SK-N-SH (cell line): ENCODE results near the gene CHFR. TPM values are rescaled to one million over a fixed set of nuclear protein-coding genes. Genes with fewer than 3 reads are reported as not detected.
"Not testable (repeated sequence)": the region's sequence is repeated elsewhere in the genome, so short reads cannot be mapped to it uniquely, and the experiment has no call there.

ENCODE experiments used
- CTCF ChIA-PET: fragments of 300-600, 350-600 bp; formaldehyde crosslinking; extraction: SDS; loops from one replicate; lab custom pipeline; 2021; lab: Yijun Ruan, JAX
- POLR2A ChIA-PET: fragments of 350-600 bp; sonication (Branson Sonifier 250); formaldehyde crosslinking; extraction: SDS; loops from one replicate; lab custom pipeline; 2020; ENCODE audit warnings: antibody characterized with exemption, inconsistent platforms; lab: Yijun Ruan, JAX
- DNase-seq: peaks from one replicate; pipeline ENCODE4 v3.0.0; 2012
- H2AFZ ChIP-seq: fragments of 200-600 bp; sonication (generic); 2 replicates; pipeline ENCODE4 v1.8.1; 2016; ENCODE audit warnings: antibody characterized with exemption, mild to moderate bottlenecking, low read depth
- H3F3A ChIP-seq: fragments of 200-600 bp; sonication (generic); replicated peaks from 2 replicates; pipeline ENCODE3; 2016; ENCODE audit warnings: antibody characterized with exemption, mild to moderate bottlenecking; ENCODE audit not compliant: insufficient read depth
- H3K27ac ChIP-seq, 2 experiments: fragments of 200-500 bp in 1 of 2; fragments of 200-600 bp in 1 of 2; sonication (Bioruptor generic) in 1 of 2; sonication (generic), shearing (Covaris generic) in 1 of 2; 2 replicates each; pipeline versions ENCODE4 v1.5.1 to v1.6.1; 2014 to 2016; ENCODE audit warnings: low read depth in 2 of 2, inconsistent platforms in 1 of 2, low read length in 1 of 2, mild to moderate bottlenecking in 1 of 2, mixed read lengths in 1 of 2
- H3K27me3 ChIP-seq: fragments of 200-600 bp; sonication (generic), shearing (Covaris generic); 2 replicates; pipeline ENCODE4 v1.6.1; 2016; ENCODE audit warnings: mixed run types; ENCODE audit not compliant: insufficient read depth
- H3K36me3 ChIP-seq, 2 experiments: fragments of 200-500 bp in 1 of 2; fragments of 200-600 bp in 1 of 2; sonication (Bioruptor generic) in 1 of 2; sonication (generic) in 1 of 2; replicated peaks in 1 of 2; 2 replicates each; pipeline versions ENCODE3 to v1.5.1; 2014 to 2016; ENCODE audit warnings: low read length in 1 of 2, mild to moderate bottlenecking in 1 of 2; ENCODE audit not compliant: insufficient read depth in 2 of 2, control insufficient read depth in 1 of 2
- H3K4me1 ChIP-seq, 2 experiments: fragments of 200-500 bp in 1 of 2; fragments of 200-600 bp in 1 of 2; sonication (Bioruptor generic) in 1 of 2; sonication (generic), shearing (Covaris generic) in 1 of 2; 2 replicates each; pipeline versions ENCODE4 v1.5.1 to v1.6.1; 2014 to 2016; ENCODE audit warnings: low read depth in 1 of 2, low read length in 1 of 2, mixed run types in 1 of 2; ENCODE audit not compliant: insufficient read depth in 2 of 2, control insufficient read depth in 1 of 2
- H3K4me2 ChIP-seq: fragments of 200-600 bp; sonication (generic), shearing (Covaris generic); 2 replicates; pipeline ENCODE4 v1.6.1; 2017; ENCODE audit warnings: mixed run types
- H3K4me3 ChIP-seq, 2 experiments: fragments of 200-500 bp in 1 of 2; fragments of 200-600 bp in 1 of 2; sonication (Bioruptor generic) in 1 of 2; sonication (generic), shearing (Covaris generic) in 1 of 2; 2 replicates each; pipeline versions ENCODE4 v1.5.1 to v1.8.1; 2014 to 2016; ENCODE audit warnings: low read depth in 2 of 2, inconsistent platforms in 1 of 2, low read length in 1 of 2, mild to moderate bottlenecking in 1 of 2, mixed read lengths in 1 of 2, moderate library complexity in 1 of 2
- H3K79me2 ChIP-seq: fragments of 200-600 bp; sonication (generic); 2 replicates; pipeline ENCODE4 v1.8.1; 2017; ENCODE audit warnings: mild to moderate bottlenecking; ENCODE audit not compliant: insufficient read depth
- H3K9ac ChIP-seq: fragments of 200-600 bp; sonication (generic); 2 replicates; pipeline ENCODE4 v1.6.1; 2017; ENCODE audit warnings: mixed run types
- H3K9me2 ChIP-seq: fragments of 200-600 bp; sonication (generic); 2 replicates; pipeline ENCODE4 v1.6.1; 2017; ENCODE audit warnings: mixed run types
- H3K9me3 ChIP-seq: fragments of 200-600 bp; sonication (generic); 2 replicates; pipeline ENCODE4 v1.6.1; 2017; ENCODE audit warnings: mixed run types, mild to moderate bottlenecking, moderate library complexity
- H4K20me1 ChIP-seq: fragments of 200-600 bp; sonication (generic); 2 replicates; pipeline ENCODE4 v1.6.1; 2017; ENCODE audit warnings: mild to moderate bottlenecking, mixed run types; ENCODE audit not compliant: insufficient read depth
- EP300 ChIP-seq, 2 experiments: IDR thresholded peaks; 2 replicates each; pipeline versions ENCODE4 v1.4.0 to v1.6.1; 2012; ENCODE audit warnings: borderline replicate concordance in 1 of 2, low read depth in 1 of 2, low read length in 1 of 2
- EZH2phosphoT487 ChIP-seq: fragments of 200-600 bp; sonication (generic); IDR thresholded peaks from 2 replicates; pipeline ENCODE4 v1.6.1; 2017; ENCODE audit warnings: low read depth, mixed run types, mild to moderate bottlenecking, antibody characterized with exemption, moderate library complexity, borderline replicate concordance
- FOSL2 ChIP-seq: IDR thresholded peaks from 2 replicates; pipeline ENCODE4 v1.4.0; 2012; ENCODE audit warnings: low read depth, mild to moderate bottlenecking, moderate library complexity, borderline replicate concordance
- FOXJ3 ChIP-seq: sonication (generic); formaldehyde crosslinking; IDR thresholded peaks from 2 replicates; pipeline ENCODE4 v1.5.1; 2020; ENCODE audit warnings: mild to moderate bottlenecking, missing genetic modification reagents
- FOXM1 ChIP-seq: IDR thresholded peaks from 2 replicates; pipeline ENCODE4 v1.4.0; 2012; ENCODE audit warnings: low read depth, mild to moderate bottlenecking
- GABPA ChIP-seq: IDR thresholded peaks from 2 replicates; pipeline ENCODE4 v1.4.0; 2012; ENCODE audit warnings: low read depth, mild to moderate bottlenecking
- MAX ChIP-seq: IDR thresholded peaks from 2 replicates; pipeline ENCODE4 v1.4.0; 2012; ENCODE audit warnings: low read depth
- NRF1 ChIP-seq: IDR thresholded peaks from 2 replicates; pipeline ENCODE4 v1.6.1; 2012; ENCODE audit warnings: low read depth, mild to moderate bottlenecking, low read length
- POLR2AphosphoS5 ChIP-seq: IDR thresholded peaks from 2 replicates; pipeline ENCODE4 v1.6.1; 2012; ENCODE audit warnings: low read depth, low read length
- RCOR1 ChIP-seq: fragments of 150-350 bp; IDR thresholded peaks from 2 replicates; pipeline ENCODE4 v1.6.1; 2017; ENCODE audit warnings: antibody characterized with exemption, low read length
- REST ChIP-seq: IDR thresholded peaks from 2 replicates; pipeline ENCODE4 v1.6.1; 2012; ENCODE audit warnings: mild to moderate bottlenecking, low read depth, low read length, moderate library complexity
- TCF12 ChIP-seq: IDR thresholded peaks from 2 replicates; pipeline ENCODE4 v1.4.0; 2012
- TEAD4 ChIP-seq: IDR thresholded peaks from 2 replicates; pipeline ENCODE4 v1.4.0; 2012; ENCODE audit warnings: mild to moderate bottlenecking, borderline replicate concordance; ENCODE audit not compliant: insufficient read depth
- USF1 ChIP-seq: IDR thresholded peaks from 2 replicates; pipeline ENCODE4 v1.4.0; 2012; ENCODE audit warnings: low read depth, borderline replicate concordance
- whole genome bisulfite sequencing: methylation state at CpG from one replicate; pipeline ENCODE4 v1.1.6; 2017; ENCODE audit warnings: low lambda C conversion rate; 5-methylcytosine and 5-hydroxymethylcytosine counted together
- polyA plus RNA-seq, 3 experiments: library from polyadenylated mRNA; depleted of rRNA; stranded (reverse); fragments of >200 nt; gene quantifications; 2 replicates each; pipeline ENCODE4 v1.2.3, GENCODE V29; 2012

Gene CHFR
- polyA plus RNA-seq, 1 of the 3 experiments (the other 2 are of a cell fraction) = 31.6 TPM

- Histone ChIP-seq H3K9ac (no peak overlapping the region), H3K79me2 (peaks cover 58% of the 10 kb centered on the region), H3K27ac (no peak overlapping the region), H3K27me3 (no peaks in the 10 kb centered on the region), H2AFZ (no peak overlapping the region), H3K36me3 (peaks cover 54 to 66% of the 10 kb centered on the region in 2 experiments), H3K4me3 (no peak overlapping the region), H3K4me2 (no peak overlapping the region), H4K20me1 (peaks cover 19% of the 10 kb centered on the region), H3F3A (no peaks in the 10 kb centered on the region), H3K9me2 (no peaks in the 10 kb centered on the region), H3K4me1 (no peaks in the 10 kb centered on the region), H3K9me3 (no peaks in the 10 kb centered on the region)
- TF ChIP-seq EZH2phosphoT487 (no peak), POLR2AphosphoS5 (no peak), FOSL2 (no peak), GABPA (no peak)
- 94% methylated on average over 24 of the region's 24 CpGs for WGBS
- ChIA-PET POLR2A (no interaction called here), CTCF (interaction anchor here (0.5 kb wide), 1 partner anchor 128 kb away, joined by 3 read pairs; no protein-coding TSS in a partner anchor)
- no peak for DNase-seq
Measured at GRCh38 chr12:132797820-132798570, 89.4 kb downstream of the CHFR start.

GRCh38 chr12:132795847-132796246 is 91.6 kb downstream of the CHFR start:
- Histone ChIP-seq H3K27me3 (no peaks in the 10 kb centered on the region), H3K36me3 (peaks cover 59 to 67% of the 10 kb centered on the region in 2 experiments), H3K4me2 (no peak overlapping the region), H3K4me3 (no peak overlapping the region), H3F3A (peaks cover 3% of the 10 kb centered on the region), H3K9me3 (no peaks in the 10 kb centered on the region), H3K9ac (no peak overlapping the region), H4K20me1 (peaks cover 25% of the 10 kb centered on the region), H3K27ac (no peak overlapping the region), H3K9me2 (no peaks in the 10 kb centered on the region), H3K79me2 (peaks cover 46% of the 10 kb centered on the region), H2AFZ (no peak overlapping the region), H3K4me1 (no peaks in the 10 kb centered on the region)
- no peak for DNase-seq
- ChIA-PET CTCF (interaction anchor here (0.7 kb wide), 1 partner anchor 23 kb away, joined by 3 read pairs; no protein-coding TSS in a partner anchor), POLR2A (no interaction called here)
- TF ChIP-seq USF1 (no peak), FOXM1 (no peak), RCOR1 (no peak), MAX (no peak), EP300 (IDR thresholded peaks at IDR 0.05; ENCODE audit: borderline replicate concordance in 1 of 2, low read depth in 1 of 2, low read length in 1 of 2) (no peak), POLR2AphosphoS5 (no peak), REST (no peak), NRF1 (no peak), FOXJ3 (no peak), TEAD4 (no peak), TCF12 (no peak)
- WGBS = 96% methylated on average over 14 of the region's 14 CpGs

- H3K4me3 ChIP-seq, H3K27ac ChIP-seq, H3F3A ChIP-seq, H3K9me3 ChIP-seq, H3K4me1 ChIP-seq, POLR2A ChIA-PET, H3K4me2 ChIP-seq, H2AFZ ChIP-seq, H3K9me2 ChIP-seq, CTCF ChIA-PET, H3K9ac ChIP-seq, DNase-seq, H3K27me3 ChIP-seq: not testable (repeated sequence)
- WGBS = 100% methylated on average over 1 of the region's 2 CpGs
- peaks cover 37% of the 10 kb centered on the region for H4K20me1 ChIP-seq
- H3K36me3 ChIP-seq = peaks cover 53 to 63% of the 10 kb centered on the region in 2 experiments
- peaks cover 26% of the 10 kb centered on the region for H3K79me2 ChIP-seq
Measured at GRCh38 chr12:132791940-132792339, 95.5 kb downstream of the CHFR start.
